HuH-7.5 (cell line): ENCODE measurements around the gene SNCAIP.
"Not testable (repeated sequence)": the region's sequence is repeated elsewhere in the genome, so short reads cannot be mapped to it uniquely, and the experiment has no call there.

Experiments
- DNase-seq: peaks from one replicate; pipeline ENCODE4 v3.0.0; 2011; ENCODE audit warnings: low spot score

The SNCAIP gene

GRCh38 chr5:122315521-122315920 is 3.5 kb downstream of the SNCAIP start:
- no peak for DNase-seq

GRCh38 chr5:122316656-122317055 is 4.6 kb downstream of the SNCAIP start:
- DNase-seq = no peak

GRCh38 chr5:122319897-122320296 is 7.9 kb downstream of the SNCAIP start:
- DNase-seq = no peak

- no peak for DNase-seq
Measured at GRCh38 chr5:122321921-122322320, 9.9 kb downstream of the SNCAIP start.

- DNase-seq = no peak
Measured at GRCh38 chr5:122322801-122323548, 10.9 kb downstream of the SNCAIP start.

- no peak for DNase-seq
Measured at GRCh38 chr5:122323738-122324137, 11.7 kb downstream of the SNCAIP start.

GRCh38 chr5:122327110-122327509 is 15.1 kb downstream of the SNCAIP start:
- DNase-seq = no peak

GRCh38 chr5:122330881-122331280 is 18.8 kb downstream of the SNCAIP start:
- no peak for DNase-seq

- DNase-seq = no peak
Measured at GRCh38 chr5:122332599-122333555, 20.8 kb downstream of the SNCAIP start.

GRCh38 chr5:122333564-122333963 is 21.5 kb downstream of the SNCAIP start:
- DNase-seq = no peak

GRCh38 chr5:122339591-122339990 is 27.6 kb downstream of the SNCAIP start:
- no peak for DNase-seq

- no peak for DNase-seq
Measured at GRCh38 chr5:122341087-122341486, 29.1 kb downstream of the SNCAIP start.

- no peak for DNase-seq
Measured at GRCh38 chr5:122342256-122342655, 30.2 kb downstream of the SNCAIP start.

GRCh38 chr5:122346897-122347581 is 35.0 kb downstream of the SNCAIP start:
- DNase-seq = no peak

- no peak for DNase-seq
Measured at GRCh38 chr5:122350496-122350895, 38.5 kb downstream of the SNCAIP start.

- no peak for DNase-seq
Measured at GRCh38 chr5:122351416-122352157, 39.5 kb downstream of the SNCAIP start.

GRCh38 chr5:122352331-122352730 is 40.3 kb downstream of the SNCAIP start:
- no peak for DNase-seq

GRCh38 chr5:122353361-122353760 is 41.3 kb downstream of the SNCAIP start:
- DNase-seq = not testable (repeated sequence)

- no peak for DNase-seq
Measured at GRCh38 chr5:122354293-122354692, 42.3 kb downstream of the SNCAIP start.

GRCh38 chr5:122355324-122355723 is 43.3 kb downstream of the SNCAIP start:
- DNase-seq = no peak

GRCh38 chr5:122356855-122357254 is 44.8 kb downstream of the SNCAIP start:
- no peak for DNase-seq
